Naive thymus-derived CD4-positive, alpha-beta T cell (primary cell): ENCODE results near the gene MLLT6. TPM values are rescaled to one million over a fixed set of nuclear protein-coding genes. Genes with fewer than 3 reads are reported as not detected.
A peak's percentile ranks its signal among the peaks of the same experiment; 100 is the strongest.

Experiments used
- ATAC-seq: fragments of 150-1000 bp; cut with Tn5 transposase; 2 replicates; pipeline ENCODE4 v1.10.0; 2021; ENCODE audit warnings: mild to moderate bottlenecking, moderate library complexity
- CTCF ChIA-PET: fragments of 350-600 bp; sonication (Branson Sonifier 250); formaldehyde crosslinking; loops from one replicate; lab custom pipeline; 2021; ENCODE audit warnings: antibody characterized with exemption; lab: Charles Lee
- POLR2A ChIA-PET: fragments of 350-600 bp; sonication (Branson Sonifier 250); formaldehyde crosslinking; loops from one replicate; lab custom pipeline; 2021; ENCODE audit warnings: antibody characterized with exemption, inconsistent platforms; lab: Charles Lee
- DNase-seq, 9 donors: peaks; one replicate each; pipeline versions ENCODE4 v3.0.0 to v3.0.0-alpha.2; 2020 to 2022; ENCODE audit warnings: mixed read lengths in 1 of 9
- H3K27ac ChIP-seq: one replicate; pipeline ENCODE4 v1.7.0; 2013; ENCODE audit warnings: mild to moderate bottlenecking, low read depth, low read length, moderate library complexity
- H3K27me3 ChIP-seq, 2 donors: one replicate each; pipeline ENCODE4 v1.7.0; 2013; ENCODE audit warnings: low read length in 2 of 2, mild to moderate bottlenecking in 2 of 2, moderate library complexity in 2 of 2; ENCODE audit not compliant: control insufficient read depth in 2 of 2, insufficient read depth in 2 of 2
- H3K36me3 ChIP-seq, 3 experiments: 1 replicate in 2 of 3; 2 replicates in 1 of 3; pipeline ENCODE4 v1.7.0; 2013; ENCODE audit warnings: low read length in 3 of 3, mild to moderate bottlenecking in 3 of 3, moderate library complexity in 1 of 3; ENCODE audit not compliant: insufficient read depth in 3 of 3, control insufficient read depth in 2 of 3
- H3K4me1 ChIP-seq, 2 donors: one replicate each; pipeline ENCODE4 v1.7.0; 2013; ENCODE audit warnings: low read length in 2 of 2, mild to moderate bottlenecking in 2 of 2, moderate library complexity in 1 of 2; ENCODE audit not compliant: control insufficient read depth in 2 of 2, insufficient read depth in 2 of 2
- H3K4me3 ChIP-seq: 2 replicates; pipeline ENCODE4 v1.7.0; 2013; ENCODE audit warnings: mild to moderate bottlenecking, low read length
- H3K9me3 ChIP-seq, 3 experiments: 1 replicate in 2 of 3; 2 replicates in 1 of 3; pipeline ENCODE4 v1.7.0; 2013; ENCODE audit warnings: low read length in 3 of 3; ENCODE audit not compliant: control insufficient read depth in 2 of 3
- H3K27ac Mint-ChIP-seq, 9 donors: one replicate each; pipeline ENCODE4 v1.8.0; 2020 to 2022; ENCODE audit warnings: mixed read lengths in 9 of 9, mild to moderate bottlenecking in 8 of 9, moderate library complexity in 5 of 9, inconsistent platforms in 2 of 9
- H3K27me3 Mint-ChIP-seq, 5 donors: one replicate each; pipeline ENCODE4 v1.8.0; 2021 to 2022; ENCODE audit warnings: mixed read lengths in 5 of 5, mild to moderate bottlenecking in 1 of 5
- H3K36me3 Mint-ChIP-seq, 5 donors: one replicate each; pipeline ENCODE4 v1.8.0; 2020 to 2022; ENCODE audit warnings: mixed read lengths in 5 of 5, mild to moderate bottlenecking in 3 of 5, inconsistent platforms in 1 of 5
- H3K4me1 Mint-ChIP-seq, 7 donors: one replicate each; pipeline ENCODE4 v1.8.0; 2020 to 2022; ENCODE audit warnings: mixed read lengths in 7 of 7, mild to moderate bottlenecking in 3 of 7, inconsistent platforms in 1 of 7
- H3K4me3 Mint-ChIP-seq, 10 donors: one replicate each; pipeline ENCODE4 v1.8.0; 2020 to 2022; ENCODE audit warnings: mild to moderate bottlenecking in 10 of 10, mixed read lengths in 10 of 10, moderate library complexity in 6 of 10, inconsistent platforms in 2 of 10
- H3K9me3 Mint-ChIP-seq, 11 donors: one replicate each; pipeline ENCODE4 v1.8.0; 2020 to 2022; ENCODE audit warnings: mixed read lengths in 11 of 11, mild to moderate bottlenecking in 4 of 11, inconsistent platforms in 1 of 11, moderate library complexity in 1 of 11
- intact Hi-C, 2 donors: fragments of 100-400 bp; cut with micrococcal nuclease; formaldehyde crosslinking; loops; one replicate each; pipeline ENCODE4 v1.15.1; 2023
- polyA plus RNA-seq, 2 donors: library from polyadenylated mRNA; unstranded; fragments of 300-500 nt; fragmentation: Illumina TruSeq; gene quantifications; one replicate each; pipeline ENCODE4 v1.2.3, GENCODE V29; 2021
- total RNA-seq, 6 experiments: library from RNA in 5 of 6; stranded (reverse) in 5 of 6; gene quantifications; 1 replicate in 5 of 6; 2 replicates in 1 of 6; pipeline ENCODE4 v1.2.3 and lab custom pipeline; 2021 to 2026

MLLT6 gene
- 100 to 1,000 TPM; 287 to 533 (median 384) TPM for total RNA-seq
- 10 to 100 TPM; 10.2 to 11.7 TPM for polyA plus RNA-seq
- total RNA-seq (lab: John Stamatoyannopoulos, UW): 1,011 reads per million, percentile 99 among the genes with 10 or more reads in this experiment

- ATAC-seq (peak; percentile 64), DNase-seq (peak; percentile 74 to 86 (median 81))
- H3K36me3 Mint-ChIP-seq: peaks cover 5 to 32% (median 7%) of the 10 kb centered on the region in 5 donors
- peaks cover 0 to 2% (median 0%) of the 10 kb centered on the region in 11 donors for H3K9me3 Mint-ChIP-seq
- intact Hi-C loops: loop anchor here (1.0 to 5.0 kb wide), 5 partner anchors 23 to 147 kb away; partner anchors contain the start of genes PIP4K2B (in 1 of the 2) and RPL23 (in 1 of the 2)
- H3K36me3 ChIP-seq: peaks cover 9 to 31% (median 15%) of the 10 kb centered on the region in 3 experiments
- H3K27me3 Mint-ChIP-seq: no peaks in the 10 kb centered on the region
- ChIA-PET CTCF (interaction anchor here (0.8 to 1.9 kb wide), 5 partner anchors 24 to 30 kb away, joined by 4 to 14 read pairs (median 5); no protein-coding TSS in a partner anchor), POLR2A (interaction anchor here (0.8 to 14.1 kb wide), 10 partner anchors 9 to 176 kb away, joined by 3 to 317 read pairs (median 5); partner anchors contain the start of genes CISD3 and RPL23)
- no peaks in the 10 kb centered on the region for H3K27me3 ChIP-seq
- H3K4me3 ChIP-seq: peak within 1 kb of the TSS; percentile 73
- H3K27ac ChIP-seq: peak within 1 kb of the TSS; percentile 97
- peak within 1 kb of the TSS; percentile 94 to 100 (median 98) for H3K4me3 Mint-ChIP-seq
- H3K4me1 Mint-ChIP-seq: peaks cover 29 to 57% (median 44%) of the 10 kb centered on the region in 7 donors
- no peaks in the 10 kb centered on the region for H3K9me3 ChIP-seq
- peaks cover 27 to 29% of the 10 kb centered on the region in 2 donors for H3K4me1 ChIP-seq
- peak within 1 kb of the TSS; percentile 91 to 100 (median 98) for H3K27ac Mint-ChIP-seq
Measured at GRCh38 chr17:38704606-38705522, at the start of gene MLLT6. Gene MLLT6, plus strand, starts transcription at chr17:38705273. Its CDS starts 360 bp downstream, at chr17:38705633.

GRCh38 chr17:38656959-38657823, 47.9 kb upstream of the MLLT6 start:
- Histone ChIP-seq H3K36me3 (no peaks in the 10 kb centered on the region), H3K9me3 (no peaks in the 10 kb centered on the region), H3K4me3 (no peak overlapping the region), H3K4me1 (no peaks in the 10 kb centered on the region), H3K27me3 (no peaks in the 10 kb centered on the region), H3K27ac (no peak overlapping the region)
- no peak overlapping the region for H3K4me3 Mint-ChIP-seq
- ChIA-PET POLR2A (no interaction called here), CTCF (interaction anchor here (1.2 kb wide), 1 partner anchor 98 kb away, joined by 4 read pairs; no protein-coding TSS in a partner anchor)
- H3K27ac Mint-ChIP-seq: no peak overlapping the region
- no peak for DNase-seq
- peaks cover 0 to 2% (median 0%) of the 10 kb centered on the region in 11 donors for H3K9me3 Mint-ChIP-seq
- intact Hi-C loops: no loop called here
- ATAC-seq: no peak
- no peaks in the 10 kb centered on the region for H3K36me3 Mint-ChIP-seq
- H3K4me1 Mint-ChIP-seq: peaks cover 4 to 15% (median 8%) of the 10 kb centered on the region in 7 donors
- peaks cover 25 to 41% (median 29%) of the 10 kb centered on the region in 5 donors for H3K27me3 Mint-ChIP-seq

- Mint-ChIP-seq H3K9me3 (peaks cover 0 to 2% (median 0%) of the 10 kb centered on the region in 11 donors), H3K27me3 (peaks cover 25 to 44% (median 32%) of the 10 kb centered on the region in 5 donors), H3K27ac (no peak overlapping the region), H3K36me3 (no peaks in the 10 kb centered on the region), H3K4me1 (peaks cover 4 to 15% (median 8%) of the 10 kb centered on the region in 7 donors), H3K4me3 (no peak overlapping the region)
- Histone ChIP-seq H3K27me3 (no peaks in the 10 kb centered on the region), H3K4me3 (no peak overlapping the region), H3K4me1 (no peaks in the 10 kb centered on the region), H3K36me3 (no peaks in the 10 kb centered on the region), H3K27ac (no peak overlapping the region), H3K9me3 (no peaks in the 10 kb centered on the region)
- ChIA-PET POLR2A (no interaction called here), CTCF (no interaction called here)
- intact Hi-C loops: no loop called here
- ATAC-seq (no peak), DNase-seq (no peak)
Measured at GRCh38 chr17:38657824-38658740, 47.0 kb upstream of the MLLT6 start.

DNA sequence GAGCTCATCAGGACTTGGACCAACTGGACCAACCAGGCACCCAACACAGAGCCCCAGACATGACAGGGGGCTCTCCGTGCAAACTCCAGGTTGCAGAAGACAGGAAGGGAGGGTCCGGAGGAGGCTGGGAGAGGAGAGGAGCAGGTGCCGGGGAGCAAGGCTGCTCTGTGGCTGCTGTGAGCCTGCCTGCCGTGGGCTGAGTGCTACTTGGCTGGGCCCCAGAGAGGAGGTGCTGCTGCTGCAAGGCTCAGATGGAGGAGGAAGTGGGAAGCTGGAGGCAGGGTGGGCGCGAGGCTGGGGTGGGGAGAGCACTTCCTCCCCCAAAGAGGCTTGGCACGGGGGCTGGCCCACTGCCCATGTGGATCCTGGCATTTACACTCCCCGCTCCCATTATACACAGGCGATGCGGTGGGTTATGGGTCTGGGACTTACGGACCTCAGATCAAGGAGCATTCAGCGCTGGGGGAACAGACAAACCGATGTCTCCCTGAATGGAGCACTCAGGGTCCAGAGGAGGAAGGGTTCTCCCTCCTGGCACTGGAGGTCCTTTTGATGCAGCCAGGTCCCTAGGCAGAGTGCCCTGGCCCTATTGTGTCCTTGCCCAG, 46.2 kb upstream of the MLLT6 start:
- Histone ChIP-seq H3K27ac (no peak overlapping the region), H3K9me3 (no peaks in the 10 kb centered on the region), H3K4me3 (no peak overlapping the region), H3K4me1 (no peaks in the 10 kb centered on the region), H3K27me3 (no peaks in the 10 kb centered on the region), H3K36me3 (no peaks in the 10 kb centered on the region)
- peaks cover 4 to 15% (median 8%) of the 10 kb centered on the region in 7 donors for H3K4me1 Mint-ChIP-seq
- DNase-seq (no peak), ATAC-seq (no peak)
- peaks cover 20 to 37% (median 33%) of the 10 kb centered on the region in 5 donors for H3K27me3 Mint-ChIP-seq
- ChIA-PET CTCF (no interaction called here), POLR2A (no interaction called here)
- H3K27ac Mint-ChIP-seq: no peak overlapping the region
- H3K9me3 Mint-ChIP-seq: peaks cover 0 to 2% (median 0%) of the 10 kb centered on the region in 11 donors
- intact Hi-C loops: no loop called here
- no peaks in the 10 kb centered on the region for H3K36me3 Mint-ChIP-seq
- no peak overlapping the region for H3K4me3 Mint-ChIP-seq

- POLR2A ChIA-PET: no interaction called here
- DNase-seq (no peak), ATAC-seq (no peak)
- intact Hi-C loops: no loop called here
- Histone ChIP-seq H3K9me3 (no peaks in the 10 kb centered on the region), H3K4me3 (no peak overlapping the region), H3K27ac (no peak overlapping the region), H3K36me3 (no peaks in the 10 kb centered on the region), H3K4me1 (no peaks in the 10 kb centered on the region), H3K27me3 (no peaks in the 10 kb centered on the region)
- no peak overlapping the region for H3K4me3 Mint-ChIP-seq
- no peaks in the 10 kb centered on the region for H3K36me3 Mint-ChIP-seq
- H3K27ac Mint-ChIP-seq: no peak overlapping the region
- peaks cover 16 to 37% (median 33%) of the 10 kb centered on the region in 5 donors for H3K27me3 Mint-ChIP-seq
- CTCF ChIA-PET: no interaction called here
- H3K4me1 Mint-ChIP-seq: peaks cover 4 to 15% (median 8%) of the 10 kb centered on the region in 7 donors
- H3K9me3 Mint-ChIP-seq: no peaks in the 10 kb centered on the region
Measured at GRCh38 chr17:38659415-38659814, 45.7 kb upstream of the MLLT6 start.
